Measurements from ENCODE around the gene CPED1. TPM values are rescaled to one million over a fixed set of nuclear protein-coding genes. Genes with fewer than 3 reads are reported as not detected.

CPED1 gene
- total and polyA plus RNA-seq, 10 of the 15 experiments (the other 5 are each of a cell fraction or from before 2014, with no cell fraction given) = 0.01 to 0.77 (median 0.10) TPM; not detected in 1

GRCh38 chr7:121202834-121203233, 214.3 kb downstream of the CPED1 start:
- SMC1A ChIA-PET (ENCODE audit: uncharacterized antibody, unreplicated experiment) = interaction anchor here (1.0 kb wide), 1 partner anchor 77 kb away, joined by 3 read pairs; no protein-coding TSS in a partner anchor
- in situ Hi-C loops (cut with MboI) = no loop called here
- CTCF ChIA-PET = no interaction called here
- peaks cover 2% of the 10 kb centered on the region; the same call in 1 of the 3 replicates for H3K9me3 ChIP-seq (replicated peaks; ENCODE audit: control insufficient read depth, insufficient read depth, low read length)
- H2AFZ ChIP-seq (ENCODE audit: control insufficient read depth, low read depth, low read length) = no peak overlapping the region
- H3K27me3 ChIP-seq (replicated peaks in 1 of 2; ENCODE audit: control insufficient read depth in 2 of 2, insufficient read depth in 2 of 2, low read length in 1 of 2) = no peaks in the 10 kb centered on the region
- no peaks in the 10 kb centered on the region for H3K79me2 ChIP-seq (ENCODE audit: control insufficient read depth, insufficient read depth, low read length)
- no peaks in the 10 kb centered on the region for H3K36me3 ChIP-seq (ENCODE audit: control insufficient read depth in 2 of 2, insufficient read depth in 2 of 2, low read length in 1 of 2)
- WGBS (ENCODE audit: insufficient coverage, insufficient replicate concordance, low lambda C conversion rate, missing lambda C conversion rate) = 3% methylated on average over 2 of the region's 2 CpGs
- RAD21 ChIA-PET (ENCODE audit: unreplicated experiment) = no interaction called here
- H3K27ac ChIP-seq (ENCODE audit: control insufficient read depth, insufficient read depth) = no peak overlapping the region
- peaks cover 3% of the 10 kb centered on the region; the same call in 1 of the 2 replicates for H4K20me1 ChIP-seq (ENCODE audit: control insufficient read depth, insufficient read depth)
- POLR2A ChIA-PET = no interaction called here
- intact Hi-C loops (cut with micrococcal nuclease; ENCODE audit: unreplicated experiment) = no loop called here
- no TSS peak for BruUV-seq (replicated peaks)
- no peak overlapping the region for H3K4me2 ChIP-seq (ENCODE audit: control insufficient read depth, insufficient read depth)
- no peak for DNase-seq (ENCODE audit: low read depth, low spot score)
- H3K4me1 ChIP-seq (ENCODE audit: control insufficient read depth, insufficient read depth, low read length) = no peaks in the 10 kb centered on the region
- ATAC-seq = no peak
- no peak overlapping the region for H3K9ac ChIP-seq (ENCODE audit: control insufficient read depth, insufficient read depth, low read length)
- H3K4me3 ChIP-seq = no peak overlapping the region
- TF ChIP-seq SUZ12 (IDR thresholded peaks at IDR 0.05; ENCODE audit: unreplicated experiment) (no peak), E4F1 (IDR thresholded peaks at IDR 0.05; ENCODE audit: borderline replicate concordance, partially characterized antibody) (no peak), RCOR1 (conservative IDR thresholded peaks at IDR 0.05; ENCODE audit: low read depth, low read length) (no peak), ZBED1 (IDR thresholded peaks at IDR 0.05; ENCODE audit: borderline replicate concordance) (no peak), HDAC2 (IDR thresholded peaks at IDR 0.05) (no peak), FOS (IDR thresholded peaks at IDR 0.05; ENCODE audit: borderline replicate concordance, extremely low read depth, insufficient read length) (no peak), ZSCAN29 (IDR thresholded peaks at IDR 0.05) (no peak)
- TF ChIP-seq, protein P1, sequence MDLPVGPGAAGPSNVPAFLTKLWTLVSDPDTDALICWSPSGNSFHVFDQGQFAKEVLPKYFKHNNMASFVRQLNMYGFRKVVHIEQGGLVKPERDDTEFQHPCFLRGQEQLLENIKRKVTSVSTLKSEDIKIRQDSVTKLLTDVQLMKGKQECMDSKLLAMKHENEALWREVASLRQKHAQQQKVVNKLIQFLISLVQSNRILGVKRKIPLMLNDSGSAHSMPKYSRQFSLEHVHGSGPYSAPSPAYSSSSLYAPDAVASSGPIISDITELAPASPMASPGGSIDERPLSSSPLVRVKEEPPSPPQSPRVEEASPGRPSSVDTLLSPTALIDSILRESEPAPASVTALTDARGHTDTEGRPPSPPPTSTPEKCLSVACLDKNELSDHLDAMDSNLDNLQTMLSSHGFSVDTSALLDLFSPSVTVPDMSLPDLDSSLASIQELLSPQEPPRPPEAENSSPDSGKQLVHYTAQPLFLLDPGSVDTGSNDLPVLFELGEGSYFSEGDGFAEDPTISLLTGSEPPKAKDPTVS (IDR thresholded peaks at IDR 0.05; ENCODE audit: low read depth, low read length) = no peak
- FAIRE-seq = no peak
